Non-pigmented ciliary epithelial cell (primary cell): ENCODE measurements around the gene ATP5PO.
"Not testable (repeated sequence)": the region's sequence is repeated elsewhere in the genome, so short reads cannot be mapped to it uniquely, and the experiment has no call there.

Source experiments
- DNase-seq: peaks from one replicate; pipeline ENCODE4 v3.0.0-alpha.2; 2010; ENCODE audit warnings: low read depth

The ATP5PO gene

DNA sequence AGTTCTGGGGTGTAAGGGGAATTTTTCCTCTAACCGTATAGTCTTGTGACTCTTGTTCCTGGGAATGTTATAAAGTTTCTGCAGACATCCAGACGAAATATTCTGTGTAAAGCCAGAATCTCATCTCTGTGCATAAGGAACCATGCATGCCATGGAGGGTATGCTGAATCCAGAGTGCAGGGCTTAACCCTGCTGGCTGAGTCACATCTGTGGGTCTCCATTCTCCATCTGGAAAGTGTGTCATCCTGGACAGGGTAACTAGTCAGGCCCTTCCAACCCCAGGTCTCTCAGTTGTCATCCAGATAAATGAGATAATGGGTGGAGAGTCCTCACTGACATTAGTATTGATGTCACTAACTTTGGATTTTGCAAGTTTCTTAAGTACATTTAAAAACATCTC, 48.8 kb downstream of the ATP5PO start:
- no peak for DNase-seq

DNA sequence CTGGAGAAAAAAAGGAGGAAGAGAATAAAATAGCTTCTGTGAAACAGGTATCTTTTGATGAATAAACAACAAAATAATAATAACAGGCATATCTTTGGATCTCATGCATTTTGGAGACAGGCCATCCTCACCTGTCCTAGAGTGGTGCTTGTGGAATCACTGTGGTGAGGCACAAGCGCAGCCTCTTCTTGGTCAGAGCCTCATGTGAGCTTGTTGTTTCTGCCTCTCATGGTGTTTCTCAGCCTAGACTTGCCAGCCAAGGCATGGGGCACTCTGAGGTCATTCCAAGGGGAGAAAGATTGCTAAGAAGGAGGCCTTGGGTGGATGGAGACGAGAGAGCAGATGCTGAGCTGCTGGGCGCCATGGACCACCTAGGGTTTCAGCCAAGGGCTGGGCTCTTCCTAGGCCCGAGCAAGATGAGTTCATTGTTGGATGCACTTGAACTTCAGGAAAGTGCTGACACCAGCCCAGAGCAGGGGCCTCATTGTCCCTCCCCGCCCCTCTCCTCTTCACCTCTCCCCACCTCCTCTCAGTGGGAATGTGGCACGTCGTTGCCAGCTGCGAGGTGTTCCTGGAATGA, 49.5 kb downstream of the ATP5PO start:
- no peak for DNase-seq

DNA sequence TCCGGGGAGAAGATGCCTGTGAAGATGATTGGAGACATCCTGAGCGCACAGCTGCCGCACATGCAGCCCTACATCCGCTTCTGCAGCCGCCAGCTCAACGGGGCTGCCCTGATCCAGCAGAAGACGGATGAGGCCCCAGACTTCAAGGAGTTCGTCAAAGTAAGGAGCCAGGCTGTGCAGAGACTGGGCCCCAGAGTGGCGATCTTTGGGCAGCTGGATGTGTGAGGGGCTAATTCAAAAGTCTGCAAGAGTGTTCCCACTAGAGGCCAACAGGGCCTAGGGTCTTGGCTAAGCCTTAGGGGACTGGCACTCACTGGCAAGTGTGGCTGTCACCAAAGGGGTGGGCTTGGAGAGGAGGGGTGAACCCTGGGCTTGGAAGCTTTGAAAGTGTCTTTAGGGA, 50.4 kb downstream of the ATP5PO start:
- no peak for DNase-seq

DNA sequence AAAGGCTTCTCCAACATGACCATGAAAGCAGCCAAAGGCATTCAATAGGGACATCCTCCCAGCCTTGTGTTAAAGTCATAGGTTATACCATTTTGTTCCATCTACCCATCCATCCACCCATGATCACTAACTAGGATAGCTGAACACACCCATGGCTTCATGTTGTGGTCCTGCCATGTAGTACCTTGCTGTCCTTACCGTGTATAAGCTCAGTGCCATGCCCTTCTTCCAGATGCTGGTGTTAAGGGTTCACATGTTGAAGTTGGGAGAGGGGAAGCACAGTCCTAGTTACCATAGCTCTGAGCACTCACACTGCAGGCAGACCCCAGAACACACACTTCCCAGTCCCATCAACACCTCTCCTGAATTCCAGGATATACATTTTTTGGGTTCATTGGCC, 51.5 kb downstream of the ATP5PO start:
- no peak for DNase-seq

DNA sequence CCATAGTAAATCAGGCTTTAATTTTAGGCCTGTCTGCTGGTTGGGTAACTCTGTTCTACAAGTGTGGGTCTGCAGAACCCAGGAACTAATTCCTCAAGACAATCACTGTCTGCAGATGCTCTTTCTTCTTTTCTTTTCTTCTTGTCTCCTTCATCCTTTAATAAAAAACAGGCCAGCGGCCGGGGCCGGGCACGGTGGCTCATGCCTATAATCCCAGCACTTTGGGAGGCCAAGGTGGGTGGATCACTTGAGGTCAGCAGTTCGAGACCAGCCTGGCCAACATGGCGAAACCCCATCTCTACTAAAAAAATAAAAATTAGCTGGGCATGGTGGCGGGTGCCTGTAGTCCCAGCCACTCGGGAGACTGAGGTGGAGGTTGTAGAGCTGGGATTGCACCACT, 52.4 kb downstream of the ATP5PO start:
- not testable (repeated sequence) for DNase-seq

DNA sequence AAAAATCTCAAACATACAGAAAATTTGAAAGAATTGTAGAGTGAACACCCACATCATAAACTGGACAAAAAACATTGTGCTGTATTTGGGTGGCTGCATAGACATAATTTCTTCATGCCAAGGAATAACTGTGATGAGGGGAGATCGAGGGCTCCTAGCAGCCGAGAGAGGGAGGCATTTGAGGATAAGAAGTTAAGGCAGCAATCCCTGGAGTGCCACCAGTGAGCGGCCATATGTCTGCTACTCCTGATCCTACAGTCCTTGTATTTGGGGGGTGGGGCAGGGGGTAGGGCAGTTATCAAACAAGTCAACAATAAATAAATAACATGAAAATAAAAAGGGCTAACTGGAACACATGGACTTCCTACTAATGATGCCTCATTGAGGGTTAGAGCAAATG, 54.5 kb downstream of the ATP5PO start:
- no peak for DNase-seq

DNA sequence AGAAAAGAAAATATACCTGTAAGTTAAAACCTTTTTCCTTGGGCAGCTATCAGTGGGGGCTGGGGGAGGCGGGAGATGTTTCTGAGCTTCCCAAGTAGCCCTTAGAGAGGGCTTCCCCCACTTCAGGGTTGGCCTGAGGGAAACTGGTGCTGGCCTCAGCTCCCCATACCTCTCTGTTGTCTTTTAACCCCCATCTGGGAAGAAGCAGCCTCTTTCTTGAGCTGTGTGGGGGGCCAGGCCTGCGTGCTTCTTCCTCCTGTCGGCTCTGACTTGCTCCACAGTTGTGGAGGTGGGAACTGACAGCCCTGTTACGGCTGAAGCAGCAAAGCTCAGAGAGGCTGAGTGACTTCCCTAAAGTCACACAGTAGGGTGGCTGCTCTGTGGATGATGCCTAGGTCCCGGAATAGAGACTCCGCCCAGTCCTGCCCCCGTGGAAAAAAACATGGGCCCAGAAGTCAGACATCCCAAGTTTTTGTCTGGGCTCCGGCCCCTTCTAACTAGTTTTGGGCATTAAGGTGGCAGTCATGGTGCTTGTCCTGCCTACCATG, 55.2 kb downstream of the ATP5PO start:
- DNase-seq: no peak

DNA sequence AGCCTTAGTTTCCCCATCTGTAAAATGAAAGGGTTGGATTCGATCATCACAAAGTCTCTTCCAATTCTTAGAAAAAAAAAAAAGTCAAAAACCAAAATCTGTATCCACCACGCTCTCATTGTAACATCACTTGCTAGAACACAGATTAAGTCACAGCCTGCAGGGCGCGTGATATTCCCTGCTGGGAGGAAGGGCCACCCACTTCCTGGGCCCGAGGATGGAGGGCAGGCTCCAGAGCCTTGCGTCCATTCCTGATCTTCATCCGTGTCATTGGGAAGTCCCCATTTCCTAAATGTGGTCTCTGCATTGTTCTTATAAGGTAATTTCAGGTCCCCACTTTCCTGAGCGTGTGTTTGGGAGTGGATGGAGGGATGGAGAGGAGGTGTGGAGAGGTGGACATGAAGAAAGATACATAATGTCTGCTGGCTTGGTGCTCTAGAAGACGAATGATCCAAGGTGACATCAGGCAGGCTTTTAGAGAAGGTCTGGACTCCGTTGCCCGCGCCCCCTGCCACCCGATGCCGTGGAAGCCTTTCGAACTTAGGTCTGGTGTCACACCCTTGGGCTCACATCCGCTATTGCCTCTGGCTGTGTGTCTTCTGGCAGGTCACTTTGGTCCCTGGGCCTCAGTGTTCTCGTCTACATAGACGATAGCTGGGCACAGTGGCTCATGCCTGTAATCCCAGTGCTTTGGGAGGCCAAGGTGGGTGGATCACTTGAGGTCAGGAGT, 56.1 kb downstream of the ATP5PO start:
- DNase-seq: no peak

DNA sequence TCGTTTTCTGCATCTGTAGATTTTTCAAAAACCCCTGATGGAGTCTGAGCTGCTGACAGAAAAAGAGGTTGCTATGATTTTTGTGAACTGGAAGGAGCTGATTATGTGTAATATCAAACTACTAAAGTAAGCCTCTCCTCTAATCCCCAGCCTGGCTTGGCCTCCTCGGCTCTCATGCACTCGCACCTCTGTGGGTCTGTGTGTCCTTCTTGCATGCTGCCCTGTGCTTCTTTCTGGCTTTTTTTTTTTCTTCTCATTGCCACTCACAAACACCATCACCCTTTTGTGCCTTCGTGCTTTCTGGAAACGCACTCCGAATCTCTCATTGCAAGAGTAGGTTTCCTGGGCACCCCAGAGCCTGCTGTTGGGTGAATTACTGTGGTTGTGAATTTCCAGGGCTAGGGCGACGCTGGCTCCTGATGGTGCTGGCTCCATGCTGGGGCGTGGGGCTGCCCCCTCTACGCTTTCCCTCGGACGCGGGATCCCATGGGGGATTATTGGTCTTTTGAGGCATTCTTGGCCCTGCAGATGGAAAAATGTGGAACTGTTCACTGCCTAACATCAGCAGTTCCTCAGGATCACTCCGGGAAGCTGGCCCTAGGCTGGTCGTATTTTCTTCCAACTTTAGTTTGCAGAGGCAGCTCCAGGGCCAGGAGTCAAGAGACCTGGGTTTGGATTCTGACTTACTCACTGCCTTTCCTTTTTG, 56.8 kb downstream of the ATP5PO start:
- DNase-seq: no peak

DNA sequence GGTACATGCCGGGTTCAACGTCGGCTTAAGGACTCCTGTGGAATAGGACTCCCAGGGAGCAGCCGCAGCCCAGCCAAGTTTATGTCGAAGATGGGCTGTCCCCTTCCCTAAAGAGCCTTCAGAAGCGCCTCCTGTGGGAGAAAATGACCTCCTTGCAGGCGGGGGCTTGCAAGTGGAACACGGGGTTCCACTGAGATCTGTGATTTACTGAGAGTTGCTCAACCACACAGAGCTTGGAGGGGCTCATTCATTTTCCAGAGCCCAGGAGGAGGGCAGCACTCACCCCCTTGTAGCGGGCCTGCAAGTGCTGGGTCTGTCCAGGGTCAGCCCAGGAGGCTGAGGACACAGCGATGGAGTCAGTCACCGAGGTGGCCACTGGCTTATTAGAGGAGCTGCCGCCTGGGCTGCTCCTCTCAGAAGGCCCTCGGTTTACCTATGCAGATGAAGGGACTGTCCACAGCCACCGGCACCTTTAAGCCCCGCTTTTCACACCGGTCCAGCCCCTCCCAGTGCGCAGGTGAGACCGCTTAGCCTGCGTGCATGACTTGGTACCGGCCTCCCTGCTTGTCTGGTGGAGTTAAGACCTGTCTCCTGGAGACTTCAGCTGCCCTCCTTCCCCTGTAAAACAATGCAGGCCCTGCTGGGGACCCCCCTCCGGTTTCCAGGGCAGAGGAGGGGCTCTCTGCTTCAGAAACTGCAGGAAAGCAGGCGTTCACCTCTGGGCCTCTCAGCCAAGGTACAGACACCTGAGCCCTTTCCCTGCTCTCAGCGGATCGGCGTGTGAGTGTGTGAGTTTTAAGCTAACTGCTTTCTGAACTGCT, 57.5 kb downstream of the ATP5PO start:
- no peak for DNase-seq

DNA sequence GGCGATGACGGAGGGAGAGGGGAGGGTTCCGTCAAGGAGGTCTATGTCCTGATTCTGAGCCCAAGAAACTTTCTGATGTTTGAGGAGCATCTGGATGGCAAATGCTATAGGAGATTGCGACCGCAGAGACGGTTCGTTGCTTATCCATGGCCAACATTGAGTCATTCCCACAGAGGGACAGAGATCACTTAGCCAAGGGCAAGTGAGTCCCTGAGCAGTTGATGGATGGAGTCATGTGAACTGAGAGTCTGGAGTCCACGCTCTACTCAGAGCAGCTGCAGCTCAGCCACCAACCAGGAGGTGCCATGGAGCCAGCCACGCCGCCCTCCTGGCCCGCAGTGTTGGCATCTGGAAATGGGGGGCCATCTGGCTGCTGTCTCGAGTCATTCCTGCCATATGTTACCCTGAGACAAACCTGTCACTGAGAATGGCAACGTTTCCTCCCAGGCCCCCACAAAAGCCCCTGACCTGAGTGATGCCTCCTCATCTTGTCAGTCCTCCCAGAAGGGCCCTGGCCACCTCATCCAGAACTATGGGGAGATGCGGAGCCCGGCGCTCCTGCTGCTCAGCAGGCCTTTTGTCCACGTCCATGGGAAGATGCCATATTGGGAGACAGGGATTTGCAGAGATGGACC, 58.6 kb downstream of the ATP5PO start:
- no peak for DNase-seq

DNA sequence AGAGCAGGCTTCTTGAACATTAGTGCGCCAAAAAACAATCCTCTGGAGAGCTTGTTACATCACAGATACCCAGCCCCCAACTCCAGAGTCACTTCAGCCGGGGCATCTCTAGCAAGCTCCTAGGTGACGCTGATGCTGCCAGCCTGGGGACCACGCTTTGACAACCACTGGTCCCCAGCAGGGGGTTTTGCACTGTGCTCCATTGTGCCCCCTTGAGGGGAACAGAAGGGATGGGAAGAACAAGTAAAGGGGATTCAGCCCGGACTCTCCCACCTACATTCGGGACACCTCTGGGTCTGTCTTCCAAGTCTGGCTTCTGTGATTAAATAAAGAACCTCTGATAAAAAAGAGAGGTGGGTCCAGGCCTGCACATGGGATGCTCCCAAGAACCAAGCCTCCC, 60.4 kb downstream of the ATP5PO start:
- DNase-seq: no peak

DNA sequence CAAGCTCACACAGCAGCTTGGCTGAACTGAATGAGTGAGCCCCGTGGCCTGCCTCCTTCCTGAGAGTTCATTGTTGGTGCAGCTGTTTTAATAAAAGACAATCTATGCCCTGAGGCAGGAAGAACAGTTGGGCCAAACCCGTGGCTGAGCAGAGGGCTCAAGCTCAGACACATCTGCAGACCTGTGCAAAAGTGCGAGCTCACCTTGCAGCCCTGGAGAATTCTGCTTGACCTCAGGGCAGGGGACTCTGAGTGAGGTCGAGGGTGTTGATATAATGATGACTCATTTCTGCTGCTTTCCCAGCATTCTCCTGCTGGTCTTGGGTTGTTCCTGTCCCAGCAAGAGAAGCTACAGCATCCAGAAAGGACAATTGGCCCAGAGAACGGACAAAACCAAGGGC, 61.0 kb downstream of the ATP5PO start:
- no peak for DNase-seq
